ENCODE measurements around the gene FUT3. TPM values are rescaled to one million over a fixed set of nuclear protein-coding genes. Genes with fewer than 3 reads are reported as not detected.

Gene FUT3
- total RNA-seq, 1 experiment from 2014 or later: 2.6 TPM

- no peaks in the 10 kb centered on the region for H3K36me3 ChIP-seq (ENCODE audit: control insufficient read depth in 1 of 2, insufficient read depth in 2 of 2, low read length in 2 of 2)
- no peaks in the 10 kb centered on the region for H4K20me1 ChIP-seq (ENCODE audit: insufficient read depth)
- H3K79me2 ChIP-seq (ENCODE audit: insufficient read depth, low read length): no peaks in the 10 kb centered on the region
- no peaks in the 10 kb centered on the region for H3K9me2 ChIP-seq (ENCODE audit: insufficient read depth)
- no peaks in the 10 kb centered on the region for H3K9me3 ChIP-seq (ENCODE audit: control insufficient read depth in 1 of 2, insufficient read depth in 1 of 2, low read depth in 1 of 2, low read length in 2 of 2)
- ChIA-PET POLR2A (no interaction called here), CTCF (no interaction called here), RAD21 (ENCODE audit: low non-redundant PET in 1 of 2, low total read pairs in 2 of 2, uncharacterized antibody in 2 of 2, unreplicated experiment in 2 of 2) (no interaction called here)
- no peaks in the 10 kb centered on the region for H3K27me3 ChIP-seq (ENCODE audit: insufficient read depth, low read length)
- DNase-seq (ENCODE audit: low read depth, low spot score) (no peak), ATAC-seq (no peak)
- peaks cover 3 to 10% of the 10 kb centered on the region in 2 experiments; a peak in 3 of 4 replicates for H3K4me1 ChIP-seq (ENCODE audit: control insufficient read depth in 1 of 2, insufficient read depth in 2 of 2, low read length in 2 of 2)
- H3K4me3 ChIP-seq (replicated peaks in 1 of 2; ENCODE audit: low read depth in 1 of 2, low read length in 2 of 2): no peak overlapping the region
- BruUV-seq (replicated peaks): no TSS peak
- H3K9ac ChIP-seq (ENCODE audit: low read length): no peak overlapping the region
- no peak overlapping the region for H3K27ac ChIP-seq (ENCODE audit: low read depth, low read length)
- TF ChIP-seq EZH2 (IDR thresholded peaks at IDR 0.05): no peak
- no peak for TF ChIP-seq JUND (IDR thresholded peaks at IDR 0.05)
- no peak for TF ChIP-seq CBX3 (IDR thresholded peaks at IDR 0.05; ENCODE audit: low read depth)
- TF ChIP-seq MAX (IDR thresholded peaks at IDR 0.05): no peak
- no peak for TF ChIP-seq REST (IDR thresholded peaks at IDR 0.05; ENCODE audit: low read depth)
- TF ChIP-seq CTCF (IDR thresholded peaks at IDR 0.05 in 2 of 3, conservative IDR thresholded peaks at IDR 0.05 in 1 of 3; ENCODE audit: borderline replicate concordance in 1 of 3, insufficient read depth in 1 of 3, low read depth in 2 of 3, low read length in 2 of 3): no peak
- TF ChIP-seq ZNF274 (IDR thresholded peaks at IDR 0.05; ENCODE audit: low read depth, low read length): no peak
- TF ChIP-seq ATF3 (IDR thresholded peaks at IDR 0.05): no peak
- no peak for TF ChIP-seq RAD21 (IDR thresholded peaks at IDR 0.05; ENCODE audit: low read depth)
- TF ChIP-seq EZH2phosphoT487 (IDR thresholded peaks at IDR 0.05; ENCODE audit: borderline replicate concordance): no peak
- TF ChIP-seq ZBTB33 (IDR thresholded peaks at IDR 0.05; ENCODE audit: extremely low read depth, insufficient replicate concordance, low read length): no peak
- TF ChIP-seq ELF1 (IDR thresholded peaks at IDR 0.05; ENCODE audit: borderline replicate concordance, low read depth): no peak
- no peak for TF ChIP-seq CEBPB (IDR thresholded peaks at IDR 0.05; ENCODE audit: low read depth)
- no peak for TF ChIP-seq EGR1 (IDR thresholded peaks at IDR 0.05; ENCODE audit: low read depth)
- no peak for TF ChIP-seq SP1 (IDR thresholded peaks at IDR 0.05; ENCODE audit: low read depth)
- no peak overlapping the region for H2AFZ ChIP-seq (ENCODE audit: low read depth, low read length, poor library complexity, severe bottlenecking)
- no peak overlapping the region for H3K4me2 ChIP-seq (ENCODE audit: low read length)
- intact Hi-C loops (cut with micrococcal nuclease): no loop called here
Measured at GRCh38 chr19:5798244-5798643, 53.0 kb downstream of the FUT3 start.

Data from HCT116 (cell line).